H9 (cell line): ENCODE results near the gene ING2. TPM values are rescaled to one million over a fixed set of nuclear protein-coding genes. Genes with fewer than 3 reads are reported as not detected.

Experiments used
- DNase-seq: peaks from one replicate; pipeline ENCODE4 v3.0.0-alpha.2; 2017
- H2AFZ ChIP-seq: one replicate; pipeline ENCODE4 v1.6.1; 2013; ENCODE audit warnings: mild to moderate bottlenecking, low read length, control low read depth, moderate library complexity
- H2AK5ac ChIP-seq: 2 replicates; pipeline ENCODE4 v1.6.1; 2013; ENCODE audit warnings: low read length, control low read depth, mixed read lengths; ENCODE audit not compliant: insufficient read length
- H2BK120ac ChIP-seq: one replicate; pipeline ENCODE4 v1.6.1; 2013; ENCODE audit warnings: low read depth, mild to moderate bottlenecking, low read length, control low read depth, inconsistent platforms; ENCODE audit not compliant: poor library complexity, severe bottlenecking
- H2BK12ac ChIP-seq: 2 replicates; pipeline ENCODE4 v1.6.1; 2013; ENCODE audit warnings: low read length, control low read depth, mixed read lengths, low read depth; ENCODE audit not compliant: insufficient read length
- H2BK15ac ChIP-seq: 2 replicates; pipeline ENCODE4 v1.6.1; 2013; ENCODE audit warnings: low read depth, low read length, control low read depth
- H2BK20ac ChIP-seq: one replicate; pipeline ENCODE4 v1.6.1; 2013; ENCODE audit warnings: low read depth, mild to moderate bottlenecking, low read length, control low read depth, inconsistent platforms; ENCODE audit not compliant: poor library complexity, severe bottlenecking
- H2BK5ac ChIP-seq: 2 replicates; pipeline ENCODE4 v1.6.1; 2013; ENCODE audit warnings: low read length, control low read depth, mixed read lengths; ENCODE audit not compliant: insufficient read length
- H3K14ac ChIP-seq: 2 replicates; pipeline ENCODE4 v1.6.1; 2013; ENCODE audit warnings: low read length, control low read depth; ENCODE audit not compliant: insufficient read depth
- H3K18ac ChIP-seq: 2 replicates; pipeline ENCODE4 v1.6.1; 2013; ENCODE audit warnings: low read depth, mild to moderate bottlenecking, mixed read lengths, low read length, control low read depth; ENCODE audit not compliant: insufficient read length
- H3K23ac ChIP-seq: 2 replicates; pipeline ENCODE4 v1.6.1; 2013; ENCODE audit warnings: low read length, control low read depth, mixed read lengths, low read depth; ENCODE audit not compliant: insufficient read length
- H3K23me2 ChIP-seq: 2 replicates; pipeline ENCODE4 v1.6.1; 2013; ENCODE audit warnings: low read depth, mild to moderate bottlenecking, mixed read lengths, low read length, control low read depth; ENCODE audit not compliant: insufficient read length, poor library complexity, severe bottlenecking
- H3K27ac ChIP-seq: 2 replicates; pipeline ENCODE4 v1.5.1; 2013; ENCODE audit warnings: low read length, control low read depth, mixed read lengths, low read depth; ENCODE audit not compliant: insufficient read length
- H3K27me3 ChIP-seq: 2 replicates; pipeline ENCODE4 v1.6.1; 2013; ENCODE audit warnings: low read length, control low read depth, inconsistent platforms; ENCODE audit not compliant: insufficient read depth
- H3K4ac ChIP-seq: 2 replicates; pipeline ENCODE4 v1.6.1; 2013; ENCODE audit warnings: low read depth, mild to moderate bottlenecking, control low read depth, inconsistent platforms, low read length, moderate library complexity
- H3K4me1 ChIP-seq: 2 replicates; pipeline ENCODE4 v1.6.1; 2013; ENCODE audit warnings: low read length, control low read depth, inconsistent platforms; ENCODE audit not compliant: insufficient read depth
- H3K4me2 ChIP-seq: 2 replicates; pipeline ENCODE4 v1.6.1; 2013; ENCODE audit warnings: low read length, control low read depth, mixed read lengths; ENCODE audit not compliant: insufficient read length, insufficient read depth
- H3K56ac ChIP-seq: 2 replicates; pipeline ENCODE4 v1.6.1; 2013; ENCODE audit warnings: low read depth, mild to moderate bottlenecking, mixed read lengths, low read length, control low read depth; ENCODE audit not compliant: insufficient read length
- H3K79me1 ChIP-seq: 2 replicates; pipeline ENCODE4 v1.6.1; 2013; ENCODE audit warnings: low read depth, mild to moderate bottlenecking, moderate library complexity, low read length, control low read depth, inconsistent platforms; ENCODE audit not compliant: insufficient read depth, poor library complexity, severe bottlenecking
- H3K79me2 ChIP-seq: 2 replicates; pipeline ENCODE4 v1.6.1; 2013; ENCODE audit warnings: low read length, control low read depth, inconsistent platforms; ENCODE audit not compliant: insufficient read depth
- H3K9ac ChIP-seq: 2 replicates; pipeline ENCODE4 v1.6.1; 2013; ENCODE audit warnings: low read length, control low read depth, mixed read lengths; ENCODE audit not compliant: insufficient read length; ENCODE audit errors: extremely low read depth
- H3K9me3 ChIP-seq: one replicate; pipeline ENCODE4 v1.6.1; 2013; ENCODE audit warnings: low read depth, low read length, inconsistent platforms; ENCODE audit not compliant: control insufficient read depth
- H3T11ph ChIP-seq: one replicate; pipeline ENCODE4 v1.6.1; 2013; ENCODE audit warnings: mild to moderate bottlenecking, low read length, control low read depth, inconsistent platforms
- H4K20me1 ChIP-seq: one replicate; pipeline ENCODE4 v1.6.1; 2013; ENCODE audit not compliant: control insufficient read depth, insufficient read length, insufficient read depth
- H4K5ac ChIP-seq: 2 replicates; pipeline ENCODE4 v1.6.1; 2013; ENCODE audit warnings: low read depth, mild to moderate bottlenecking, mixed read lengths, low read length, control low read depth; ENCODE audit not compliant: insufficient read length
- H4K8ac ChIP-seq: replicated peaks from 2 replicates; pipeline ENCODE4 v1.6.1; 2013; ENCODE audit warnings: low read length, control low read depth, mixed read lengths, low read depth; ENCODE audit not compliant: insufficient read length
- H4K91ac ChIP-seq: 2 replicates; pipeline ENCODE4 v1.6.1; 2013; ENCODE audit warnings: low read depth, mild to moderate bottlenecking, moderate library complexity, mixed read lengths, low read length, control low read depth; ENCODE audit not compliant: insufficient read length
- H3K27ac Mint-ChIP-seq, 3 experiments: 2 replicates in 2 of 3; 3 replicates in 1 of 3; pipeline ENCODE4 v1.8.0; 2020 to 2021; ENCODE audit warnings: mixed read lengths in 3 of 3, mild to moderate bottlenecking in 1 of 3, moderate library complexity in 1 of 3
- H3K27me3 Mint-ChIP-seq: 2 replicates; pipeline ENCODE4 v1.8.0; 2021; ENCODE audit warnings: low read depth, mild to moderate bottlenecking, moderate library complexity, mixed read lengths
- H3K36me3 Mint-ChIP-seq, 3 experiments: 2 replicates in 2 of 3; 3 replicates in 1 of 3; pipeline ENCODE4 v1.8.0; 2020 to 2021; ENCODE audit warnings: low read depth in 3 of 3, mixed read lengths in 3 of 3; ENCODE audit not compliant: insufficient read depth in 1 of 3
- H3K4me1 Mint-ChIP-seq, 2 experiments: 2 replicates each; pipeline ENCODE4 v1.8.0; 2020; ENCODE audit warnings: mixed read lengths in 2 of 2
- H3K4me3 Mint-ChIP-seq, 2 experiments: 2 replicates in 1 of 2; 3 replicates in 1 of 2; pipeline ENCODE4 v1.8.0; 2020 to 2021; ENCODE audit warnings: mild to moderate bottlenecking in 2 of 2, mixed read lengths in 2 of 2, moderate library complexity in 1 of 2
- H3K9me3 Mint-ChIP-seq, 2 experiments: 2 replicates in 1 of 2; 3 replicates in 1 of 2; pipeline ENCODE4 v1.8.0; 2020; ENCODE audit warnings: mild to moderate bottlenecking in 2 of 2, mixed read lengths in 2 of 2, moderate library complexity in 1 of 2
- CTCF ChIP-seq: fragments of 200-600 bp; sonication (generic); conservative IDR thresholded peaks from 3 replicates; pipeline ENCODE4 v1.8.0; 2021; ENCODE audit warnings: antibody characterized with exemption, mild to moderate bottlenecking
- WGBS: extraction: QIAGEN DNeasy Blood & Tissue Kit; methylation state at CpG from one replicate; pipeline ENCODE4 v1.1.7; 2013; ENCODE audit warnings: missing lambda C conversion rate, low lambda C conversion rate, mixed read lengths; ENCODE audit not compliant: insufficient read length; ENCODE audit errors: extremely low coverage; 5-methylcytosine and 5-hydroxymethylcytosine counted together
- total RNA-seq: library from RNA; stranded (reverse); gene quantifications from 2 replicates; pipeline ENCODE4 v1.2.1, GENCODE V29; 2021

The ING2 gene
- total RNA-seq, 1 experiment from 2014 or later: 18.6 TPM

- Histone ChIP-seq H3K23me2 (no peaks in the 10 kb centered on the region), H4K8ac (no peak overlapping the region), H2BK15ac (no peak overlapping the region), H2BK120ac (no peak overlapping the region), H4K5ac (no peak overlapping the region), H3K4me2 (no peak overlapping the region), H3K18ac (no peak overlapping the region), H3K56ac (no peak overlapping the region), H2BK12ac (no peak overlapping the region), H3K79me1 (no peaks in the 10 kb centered on the region), H4K91ac (no peak overlapping the region), H3K9me3 (no peaks in the 10 kb centered on the region), H3T11ph (no peak overlapping the region), H3K27me3 (no peaks in the 10 kb centered on the region), H4K20me1 (no peaks in the 10 kb centered on the region), H2BK5ac (no peak overlapping the region), H2AK5ac (no peak overlapping the region), H3K9ac (no peak overlapping the region), H3K4me1 (no peaks in the 10 kb centered on the region), H3K14ac (no peak overlapping the region), H3K4ac (no peak overlapping the region), H3K79me2 (no peaks in the 10 kb centered on the region), H3K27ac (no peak overlapping the region), H2BK20ac (no peak overlapping the region), H3K23ac (no peak overlapping the region), H2AFZ (no peak overlapping the region)
- no CpG with 5 or more reads among the region's 7 CpGs for WGBS
- Mint-ChIP-seq H3K27me3 (no peaks in the 10 kb centered on the region), H3K36me3 (peaks cover 0 to 17% (median 9%) of the 10 kb centered on the region in 3 experiments; a peak in 5 of 7 replicates), H3K4me3 (no peak overlapping the region), H3K9me3 (peaks cover 0 to 8% of the 10 kb centered on the region in 2 experiments; a peak in 3 of 5 replicates), H3K4me1 (no peaks in the 10 kb centered on the region), H3K27ac (no peak overlapping the region)
- no peak for TF ChIP-seq CTCF
- DNase-seq: no peak
Measured at GRCh38 chr4:183483997-183484396, 20.9 kb upstream of the ING2 start.
